T-helper 17 cell (primary cell): ENCODE measurements around the gene OR14I1. TPM values are rescaled to one million over a fixed set of nuclear protein-coding genes. Genes with fewer than 3 reads are reported as not detected.
"Not testable (repeated sequence)": the region's sequence is repeated elsewhere in the genome, so short reads cannot be mapped to it uniquely, and the experiment has no call there.

Experiments
- ATAC-seq: fragments of 150-1000 bp; cut with Tn5 transposase; 2 replicates; pipeline ENCODE4 v1.10.0; 2021; ENCODE audit warnings: mild to moderate bottlenecking, moderate library complexity
- DNase-seq, 3 donors: peaks; one replicate each; pipeline versions ENCODE4 v3.0.0 to v3.0.0-alpha.2; 2020 to 2021
- H3K9me3 ChIP-seq: one replicate; pipeline ENCODE4 v1.7.0; 2013; ENCODE audit warnings: low read length, mild to moderate bottlenecking; ENCODE audit not compliant: control insufficient read depth, poor library complexity, severe bottlenecking
- H3K27ac Mint-ChIP-seq: one replicate; pipeline ENCODE4 v1.8.0; 2022; ENCODE audit warnings: mild to moderate bottlenecking, moderate library complexity, mixed read lengths
- H3K27me3 Mint-ChIP-seq: one replicate; pipeline ENCODE4 v1.8.0; 2022; ENCODE audit warnings: mixed read lengths
- H3K36me3 Mint-ChIP-seq: one replicate; pipeline ENCODE4 v1.8.0; 2022; ENCODE audit warnings: low read depth, mixed read lengths
- H3K4me1 Mint-ChIP-seq: one replicate; pipeline ENCODE4 v1.8.0; 2022; ENCODE audit warnings: mild to moderate bottlenecking, mixed read lengths
- H3K4me3 Mint-ChIP-seq: one replicate; pipeline ENCODE4 v1.8.0; 2022; ENCODE audit warnings: mild to moderate bottlenecking, moderate library complexity, mixed read lengths
- total RNA-seq, 4 donors: library from RNA in 2 of 4; stranded (reverse) in 2 of 4; gene quantifications; one replicate each; pipeline ENCODE4 v1.2.3 and lab custom pipeline; 2022 to 2026

The OR14I1 gene
- total RNA-seq, 2 donors from 2014 or later, result not detected

DNA sequence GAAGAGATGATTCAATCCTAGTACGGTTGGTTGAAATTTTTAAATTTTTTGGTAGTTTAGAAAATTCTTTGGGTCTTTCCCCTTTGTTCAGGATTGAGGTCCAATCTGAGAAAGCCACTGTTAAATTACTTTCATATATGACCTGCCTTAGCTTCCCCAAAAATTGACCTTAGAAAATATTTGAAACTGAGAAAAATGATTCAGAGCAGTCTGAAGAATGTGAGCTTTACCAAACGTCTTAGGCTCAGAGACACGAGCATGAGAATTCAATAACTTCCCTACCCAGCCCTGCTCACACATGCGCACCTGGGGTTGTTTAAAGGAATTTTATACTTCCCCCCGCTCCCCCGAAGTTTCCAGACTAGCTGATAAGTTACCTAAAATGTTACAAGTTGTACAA is 45.8 kb downstream of the OR14I1 start:
- ATAC-seq, H3K9me3 ChIP-seq, H3K27ac Mint-ChIP-seq, H3K4me1 Mint-ChIP-seq, DNase-seq, H3K4me3 Mint-ChIP-seq, H3K36me3 Mint-ChIP-seq: not testable (repeated sequence)
- H3K27me3 Mint-ChIP-seq, result peaks cover 20% of the 10 kb centered on the region

DNA sequence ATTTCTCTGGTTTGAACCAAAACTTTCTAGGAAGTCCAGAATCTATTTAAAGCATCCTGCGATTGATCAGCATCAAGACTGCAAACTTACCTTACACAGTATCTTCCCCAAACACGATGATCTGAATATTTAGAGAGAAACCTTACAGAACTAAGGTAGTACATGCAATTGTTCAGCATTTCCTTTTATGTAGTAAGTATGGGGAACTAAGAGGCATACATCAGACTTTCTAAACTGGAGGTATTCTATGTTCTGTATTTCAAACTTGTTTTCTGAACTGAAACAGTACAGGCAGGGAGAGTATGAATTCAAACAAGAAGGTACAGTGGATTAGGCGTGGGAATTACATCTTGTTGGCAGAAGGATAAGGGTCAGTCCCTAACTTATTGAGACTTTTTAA is 47.2 kb downstream of the OR14I1 start, which contains the start of gene OR2T27:
TSS of gene OR2T27 (minus strand) at position 175 of the 400 bp plus-strand sequence. CDS start 4,644 bp downstream, outside the sequence.
- peaks cover 14% of the 10 kb centered on the region for H3K27me3 Mint-ChIP-seq
- H3K4me3 Mint-ChIP-seq, H3K27ac Mint-ChIP-seq, H3K4me1 Mint-ChIP-seq, DNase-seq, H3K36me3 Mint-ChIP-seq, ATAC-seq, H3K9me3 ChIP-seq: not testable (repeated sequence)

Other genes starting within 250 kb of the OR14I1 start
- gene OR2T3, start 229.4 kb downstream of the OR14I1 start, total RNA-seq, result not detected
- gene OR2T5, start 214.2 kb downstream of the OR14I1 start, total RNA-seq, result not detected
- not detected for gene OR2G6, start 194.7 kb downstream of the OR14I1 start, total RNA-seq
- gene OR2T29, start 140.0 kb downstream of the OR14I1 start, total RNA-seq, result not detected
- gene OR2T34, start 128.0 kb downstream of the OR14I1 start, total RNA-seq, result not detected
- not detected for gene OR2T10, start 105.1 kb downstream of the OR14I1 start, total RNA-seq
- gene OR2T11, start 67.7 kb downstream of the OR14I1 start, total RNA-seq, result not detected
- not detected for gene OR2T35, start 57.5 kb downstream of the OR14I1 start, total RNA-seq
- not detected for gene OR2T27, start 47.2 kb downstream of the OR14I1 start, total RNA-seq
- not detected for gene LYPD8, start 53.0 kb upstream of the OR14I1 start, total RNA-seq
- gene SH3BP5L, start 123.1 kb upstream of the OR14I1 start, total RNA-seq, result 10 to 100 TPM; 13.3 to 20.0 TPM
- 10 to 100 TPM; 23.1 to 28.8 TPM for gene ZNF672, start 135.5 kb upstream of the OR14I1 start, total RNA-seq
- 10 to 100 TPM; 35.0 to 41.4 TPM for gene ZNF692, start 156.3 kb upstream of the OR14I1 start, total RNA-seq
- gene PGBD2, start 203.5 kb upstream of the OR14I1 start, total RNA-seq, result 1 to 10 TPM; 2.1 to 3.6 TPM